Tibial artery (tissue), 4 donors: ENCODE data around the gene PKMYT1.

ENCODE experiments used
- DNase-seq, 2 donors: peaks; one replicate each; pipeline ENCODE4 v3.0.0-alpha.2; 2019
- H3K27ac ChIP-seq, 2 donors: fragments of 200-600 bp; sonication (generic) in 1 of 2; 1 replicate in 1 of 2; 2 replicates in 1 of 2; pipeline ENCODE4 v1.5.1; 2018 to 2019; ENCODE audit warnings: mild to moderate bottlenecking in 1 of 2
- H3K27me3 ChIP-seq, 2 donors: fragments of 200-600 bp; sonication (generic) in 1 of 2; one replicate each; pipeline versions ENCODE4 v1.5.1 to v1.6.0; 2016 to 2019
- H3K36me3 ChIP-seq, 3 donors: fragments of 200-600 bp; sonication (generic) in 2 of 3; one replicate each; pipeline ENCODE4 v1.5.1; 2016 to 2019; ENCODE audit warnings: mild to moderate bottlenecking in 2 of 3
- H3K4me1 ChIP-seq, 4 donors: fragments of 200-600 bp; sonication (generic) in 2 of 4; 1 replicate in 3 of 4; 2 replicates in 1 of 4; pipeline ENCODE4 v1.5.1; 2016 to 2019
- H3K4me3 ChIP-seq, 2 donors: fragments of 200-600 bp; sonication (generic) in 1 of 2; 1 replicate in 1 of 2; 2 replicates in 1 of 2; pipeline ENCODE4 v1.5.1; 2018 to 2019; ENCODE audit warnings: mild to moderate bottlenecking in 2 of 2
- H3K9me3 ChIP-seq, 3 donors: fragments of 200-600 bp; sonication (generic) in 1 of 3; one replicate each; pipeline ENCODE4 v1.5.1; 2016 to 2019
- intact Hi-C: fragments of 100-400 bp; cut with DNase I; formaldehyde crosslinking; loops from one replicate; pipeline ENCODE4 v1.15.0; 2023; ENCODE audit warnings: low total_unique reads
- TF ChIP-seq, protein P1 (sequence below), 2 experiments: fragments of 200-600 bp in 1 of 2; fragments of 450-650 bp in 1 of 2; IDR thresholded peaks; one replicate each; pipeline ENCODE4 v1.5.1; 2017 to 2019; ENCODE audit warnings: antibody characterized with exemption in 2 of 2, mild to moderate bottlenecking in 1 of 2, moderate library complexity in 1 of 2

Gene PKMYT1

DNA sequence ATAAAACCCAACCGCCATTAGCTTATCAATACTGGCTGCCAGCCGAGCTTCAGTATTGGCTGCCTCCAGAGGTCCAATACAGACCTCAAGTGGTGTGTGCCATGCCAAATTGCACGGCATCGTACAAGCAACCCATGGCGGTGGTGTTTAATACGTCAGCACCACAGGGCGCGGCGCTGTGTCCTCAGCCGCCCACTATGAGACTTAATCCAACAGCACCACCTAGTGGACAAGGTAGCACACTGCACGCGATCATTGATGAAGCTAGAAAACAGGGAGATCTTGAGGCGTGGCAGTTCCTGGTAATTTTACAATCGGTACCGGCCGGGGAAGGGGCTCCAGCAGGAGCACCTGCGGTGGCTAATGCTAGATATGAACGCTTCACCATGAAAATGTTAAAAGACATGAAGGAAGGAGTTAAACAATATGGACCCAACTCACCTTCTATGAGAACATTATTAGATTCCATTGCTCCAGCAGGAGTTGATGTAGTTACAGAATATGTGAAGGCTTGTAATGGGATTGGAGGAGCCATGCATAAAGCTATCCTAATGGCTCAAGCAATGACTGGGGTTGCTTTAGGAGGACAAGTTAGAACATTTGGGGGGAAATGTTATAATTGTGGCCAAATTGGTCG lies 53.1 kb downstream of the PKMYT1 start:
- no peaks in the 10 kb centered on the region for H3K9me3 ChIP-seq
- H3K4me1 ChIP-seq, result peaks cover 0 to 21% (median 6%) of the 10 kb centered on the region in 4 donors
- peak overlapping the region; percentile 18 to 32 for H3K4me3 ChIP-seq
- intact Hi-C loops, result no loop called here
- H3K36me3 ChIP-seq, result peaks cover 5 to 38% (median 28%) of the 10 kb centered on the region in 3 donors
- DNase-seq, result peak; percentile 89 to 91
- no peaks in the 10 kb centered on the region for H3K27me3 ChIP-seq
- TF ChIP-seq, protein P1, sequence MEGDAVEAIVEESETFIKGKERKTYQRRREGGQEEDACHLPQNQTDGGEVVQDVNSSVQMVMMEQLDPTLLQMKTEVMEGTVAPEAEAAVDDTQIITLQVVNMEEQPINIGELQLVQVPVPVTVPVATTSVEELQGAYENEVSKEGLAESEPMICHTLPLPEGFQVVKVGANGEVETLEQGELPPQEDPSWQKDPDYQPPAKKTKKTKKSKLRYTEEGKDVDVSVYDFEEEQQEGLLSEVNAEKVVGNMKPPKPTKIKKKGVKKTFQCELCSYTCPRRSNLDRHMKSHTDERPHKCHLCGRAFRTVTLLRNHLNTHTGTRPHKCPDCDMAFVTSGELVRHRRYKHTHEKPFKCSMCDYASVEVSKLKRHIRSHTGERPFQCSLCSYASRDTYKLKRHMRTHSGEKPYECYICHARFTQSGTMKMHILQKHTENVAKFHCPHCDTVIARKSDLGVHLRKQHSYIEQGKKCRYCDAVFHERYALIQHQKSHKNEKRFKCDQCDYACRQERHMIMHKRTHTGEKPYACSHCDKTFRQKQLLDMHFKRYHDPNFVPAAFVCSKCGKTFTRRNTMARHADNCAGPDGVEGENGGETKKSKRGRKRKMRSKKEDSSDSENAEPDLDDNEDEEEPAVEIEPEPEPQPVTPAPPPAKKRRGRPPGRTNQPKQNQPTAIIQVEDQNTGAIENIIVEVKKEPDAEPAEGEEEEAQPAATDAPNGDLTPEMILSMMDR (IDR thresholded peaks at IDR 0.05), result peak; percentile 92 to 94
- no peak overlapping the region for H3K27ac ChIP-seq

DNA sequence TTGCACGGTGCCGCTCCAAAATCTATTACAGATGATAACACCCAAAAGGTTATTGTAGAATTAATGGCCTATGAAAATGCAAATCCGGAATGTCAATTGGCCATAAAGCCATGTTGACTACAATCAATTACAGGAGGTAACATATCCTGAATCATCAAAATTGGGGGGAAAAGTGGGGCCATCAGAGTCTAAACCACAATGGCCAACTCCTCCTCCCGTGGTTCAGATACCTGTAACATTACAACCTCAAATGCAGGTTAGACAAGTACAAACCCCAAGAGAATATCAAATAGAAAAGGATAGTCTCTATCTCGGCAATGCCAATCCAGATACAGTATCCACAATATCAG lies 53.6 kb downstream of the PKMYT1 start:
- Histone ChIP-seq H3K27me3 (no peaks in the 10 kb centered on the region), H3K36me3 (peaks cover 5 to 40% (median 27%) of the 10 kb centered on the region in 3 donors), H3K27ac (no peak overlapping the region), H3K4me1 (peaks cover 0 to 21% (median 6%) of the 10 kb centered on the region in 4 donors), H3K4me3 (peak overlapping the region; percentile 18 to 32), H3K9me3 (no peaks in the 10 kb centered on the region)
- TF ChIP-seq, protein P1 (IDR thresholded peaks at IDR 0.05), result no peak
- no peak for DNase-seq
- intact Hi-C loops, result no loop called here

DNA sequence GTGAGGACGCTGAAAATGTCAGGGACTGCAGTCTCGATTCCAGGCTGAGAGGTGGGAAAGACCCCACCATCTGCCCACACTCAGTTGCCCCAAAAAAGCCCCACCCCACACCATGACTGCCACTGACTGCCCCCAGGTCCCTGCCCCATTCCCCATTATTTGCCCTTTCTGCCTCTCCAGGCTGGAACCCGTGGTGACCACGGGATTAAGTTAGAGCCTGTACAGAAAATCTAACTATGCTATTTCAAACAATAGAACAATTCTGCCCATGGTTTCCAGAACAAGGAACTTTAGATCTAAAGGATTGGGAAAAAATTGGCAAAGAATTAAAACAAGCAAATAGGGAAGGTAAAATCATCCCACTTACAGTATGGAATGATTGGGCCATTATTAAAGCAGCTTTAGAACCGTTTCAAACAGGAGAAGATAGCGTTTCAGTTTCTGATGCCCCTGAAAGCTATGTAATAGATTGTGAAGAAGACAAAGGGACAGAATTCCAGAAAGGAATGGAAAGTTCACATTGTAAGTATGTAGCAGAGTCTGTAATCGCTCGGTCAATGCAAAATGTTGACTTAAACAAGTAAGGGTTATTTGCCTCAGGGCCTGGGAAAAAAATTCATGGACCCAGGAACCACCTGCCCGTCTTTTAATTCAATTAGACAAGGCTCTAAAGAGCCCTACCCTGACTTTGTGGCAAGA lies 54.1 kb downstream of the PKMYT1 start:
- DNase-seq, result no peak
- peaks cover 0 to 21% (median 6%) of the 10 kb centered on the region in 4 donors for H3K4me1 ChIP-seq
- intact Hi-C loops, result no loop called here
- peaks cover 5 to 39% (median 21%) of the 10 kb centered on the region in 3 donors for H3K36me3 ChIP-seq
- no peak overlapping the region for H3K27ac ChIP-seq
- H3K27me3 ChIP-seq, result no peaks in the 10 kb centered on the region
- no peaks in the 10 kb centered on the region for H3K9me3 ChIP-seq
- no peak overlapping the region for H3K4me3 ChIP-seq
- TF ChIP-seq, protein P1 (IDR thresholded peaks at IDR 0.05), result no peak

DNA sequence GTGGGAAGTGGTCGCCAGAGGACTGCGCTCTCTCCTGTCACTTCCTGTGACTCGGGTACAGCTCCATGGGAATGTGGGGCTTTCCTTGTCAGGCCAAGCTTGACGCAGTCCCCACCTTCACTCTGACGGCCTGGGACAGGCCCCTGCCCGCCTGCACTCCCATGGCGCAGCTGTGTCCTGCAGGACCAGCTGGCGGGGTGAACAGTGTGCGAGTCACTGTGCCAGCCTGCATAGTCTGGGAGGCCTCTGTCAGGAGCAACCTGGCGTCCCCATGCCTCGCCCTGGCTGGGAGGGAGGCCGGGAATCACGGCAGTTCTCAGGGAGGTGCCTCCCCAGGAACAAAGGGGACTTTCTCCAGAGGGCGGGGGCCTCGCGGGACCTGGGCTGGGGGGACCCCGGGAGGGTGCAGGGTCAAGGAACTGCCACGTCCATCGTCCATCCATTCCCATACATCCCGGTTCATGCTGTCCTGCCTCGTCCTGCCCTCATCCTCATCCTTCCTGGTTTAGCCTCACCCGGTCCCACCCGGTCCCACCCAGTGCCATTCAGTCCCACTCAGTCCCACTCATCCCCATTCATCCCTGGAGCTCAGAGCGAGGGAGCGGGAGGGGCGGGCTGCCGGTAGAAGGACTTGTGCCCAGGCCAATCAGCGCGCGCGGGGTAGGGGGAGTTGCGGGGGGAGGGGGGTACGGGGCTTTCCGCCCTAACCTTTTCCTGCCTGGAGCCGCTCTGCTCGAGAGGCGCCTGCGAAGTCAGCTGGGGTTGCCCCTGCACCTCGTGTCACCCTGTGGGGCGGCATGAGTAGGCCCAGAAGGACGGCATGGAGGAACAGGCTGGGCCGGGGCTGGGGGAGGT lies 55.1 kb downstream of the PKMYT1 start:
- H3K9me3 ChIP-seq, result no peaks in the 10 kb centered on the region
- H3K36me3 ChIP-seq, result peaks cover 2 to 35% (median 13%) of the 10 kb centered on the region in 3 donors
- H3K27ac ChIP-seq, result no peak overlapping the region
- H3K4me3 ChIP-seq, result no peak overlapping the region
- H3K27me3 ChIP-seq, result no peaks in the 10 kb centered on the region
- intact Hi-C loops, result no loop called here
- DNase-seq, result no peak
- H3K4me1 ChIP-seq, result peaks cover 0 to 23% (median 6%) of the 10 kb centered on the region in 4 donors
- TF ChIP-seq, protein P1 (IDR thresholded peaks at IDR 0.05), result no peak

DNA sequence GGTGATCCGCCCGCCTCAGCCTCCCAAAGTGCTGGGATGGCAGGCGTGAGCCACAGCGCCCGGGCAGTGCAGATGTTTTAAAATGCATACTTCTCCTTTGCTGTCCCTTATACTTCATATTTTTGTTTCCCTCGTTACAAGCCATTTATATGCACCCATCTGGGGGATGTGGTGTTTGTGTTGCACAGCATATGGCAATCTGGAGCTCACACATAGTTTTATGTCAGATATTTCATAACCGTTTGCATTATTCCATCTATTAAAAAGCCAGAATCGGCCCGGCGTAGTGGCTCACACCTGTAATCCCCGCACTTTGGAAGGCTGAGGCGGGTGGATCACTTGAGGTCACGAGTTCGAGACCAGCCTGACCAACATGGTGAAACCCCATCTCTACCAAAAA lies 56.8 kb downstream of the PKMYT1 start:
- no peaks in the 10 kb centered on the region for H3K9me3 ChIP-seq
- H3K27me3 ChIP-seq, result no peaks in the 10 kb centered on the region
- peaks cover 0 to 27% (median 8%) of the 10 kb centered on the region in 3 donors for H3K36me3 ChIP-seq
- TF ChIP-seq, protein P1 (IDR thresholded peaks at IDR 0.05), result no peak
- no peak for DNase-seq
- H3K27ac ChIP-seq, result no peak overlapping the region
- intact Hi-C loops, result no loop called here
- H3K4me3 ChIP-seq, result no peak overlapping the region
- peaks cover 0 to 32% (median 10%) of the 10 kb centered on the region in 4 donors for H3K4me1 ChIP-seq
